Inflammatory macrophage treated with lipopolysaccharide for 4 hours (primary cell): ENCODE results near the gene PCDHGA4.
A peak's percentile ranks its signal among the peaks of the same experiment; 100 is the strongest.
"Not testable (repeated sequence)": the region's sequence is repeated elsewhere in the genome, so short reads cannot be mapped to it uniquely, and the experiment has no call there.

ENCODE experiments used
- DNase-seq: peaks from one replicate; pipeline ENCODE4 v3.0.0-alpha.2; 2020

Gene PCDHGA4

DNA sequence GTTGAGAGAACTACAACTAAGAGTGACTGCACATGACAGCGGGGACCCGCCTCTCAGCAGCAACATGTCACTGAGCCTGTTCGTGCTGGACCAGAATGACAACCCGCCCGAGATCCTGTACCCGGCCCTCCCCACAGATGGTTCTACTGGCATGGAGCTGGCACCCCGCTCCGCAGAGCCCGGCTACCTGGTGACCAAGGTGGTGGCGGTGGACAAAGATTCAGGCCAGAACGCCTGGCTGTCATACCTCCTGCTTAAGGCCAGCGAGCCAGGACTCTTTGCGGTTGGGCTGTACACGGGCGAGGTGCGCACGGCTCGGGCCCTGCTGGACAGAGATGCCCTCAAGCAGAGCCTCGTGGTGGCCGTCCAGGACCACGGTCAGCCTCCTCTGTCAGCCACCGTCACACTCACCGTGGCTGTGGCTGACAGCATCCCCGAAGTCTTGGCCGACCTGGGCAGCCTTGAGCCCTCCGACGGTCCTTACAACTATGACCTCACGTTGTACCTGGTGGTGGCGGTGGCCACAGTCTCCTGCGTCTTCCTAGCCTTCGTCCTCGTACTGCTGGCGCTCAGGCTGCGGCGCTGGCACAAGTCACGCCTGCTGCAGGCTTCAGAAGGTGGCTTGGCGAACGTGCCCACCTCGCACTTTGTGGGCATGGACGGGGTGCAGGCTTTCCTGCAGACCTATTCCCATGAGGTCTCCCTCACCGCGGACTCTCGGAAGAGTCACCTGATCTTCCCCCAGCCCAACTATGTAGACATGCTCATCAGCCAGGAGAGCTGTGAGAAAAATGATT, 29.8 kb downstream of the PCDHGA4 start:
- no peak for DNase-seq

- DNase-seq, result peak; percentile 22
Measured at GRCh38 chr5:141387557-141388311, 32.9 kb downstream of the PCDHGA4 start, which contains the start of gene PCDHGB4. Gene PCDHGB4 (plus strand): TSS chr5:141387698. CDS start chr5:141387885, 187 bp downstream.

DNA sequence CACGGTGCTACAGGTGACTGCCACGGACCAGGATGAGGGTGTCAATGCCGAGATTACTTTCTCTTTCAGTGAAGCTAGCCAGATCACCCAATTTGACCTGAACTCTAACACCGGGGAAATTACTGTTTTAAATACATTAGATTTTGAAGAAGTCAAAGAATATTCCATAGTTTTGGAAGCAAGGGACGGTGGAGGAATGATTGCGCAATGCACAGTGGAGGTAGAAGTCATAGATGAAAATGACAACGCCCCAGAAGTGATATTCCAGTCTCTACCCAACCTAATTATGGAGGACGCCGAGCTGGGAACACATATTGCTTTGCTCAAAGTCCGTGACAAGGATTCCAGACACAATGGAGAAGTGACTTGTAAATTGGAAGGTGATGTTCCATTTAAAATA, 33.8 kb downstream of the PCDHGA4 start:
- no peak for DNase-seq

DNA sequence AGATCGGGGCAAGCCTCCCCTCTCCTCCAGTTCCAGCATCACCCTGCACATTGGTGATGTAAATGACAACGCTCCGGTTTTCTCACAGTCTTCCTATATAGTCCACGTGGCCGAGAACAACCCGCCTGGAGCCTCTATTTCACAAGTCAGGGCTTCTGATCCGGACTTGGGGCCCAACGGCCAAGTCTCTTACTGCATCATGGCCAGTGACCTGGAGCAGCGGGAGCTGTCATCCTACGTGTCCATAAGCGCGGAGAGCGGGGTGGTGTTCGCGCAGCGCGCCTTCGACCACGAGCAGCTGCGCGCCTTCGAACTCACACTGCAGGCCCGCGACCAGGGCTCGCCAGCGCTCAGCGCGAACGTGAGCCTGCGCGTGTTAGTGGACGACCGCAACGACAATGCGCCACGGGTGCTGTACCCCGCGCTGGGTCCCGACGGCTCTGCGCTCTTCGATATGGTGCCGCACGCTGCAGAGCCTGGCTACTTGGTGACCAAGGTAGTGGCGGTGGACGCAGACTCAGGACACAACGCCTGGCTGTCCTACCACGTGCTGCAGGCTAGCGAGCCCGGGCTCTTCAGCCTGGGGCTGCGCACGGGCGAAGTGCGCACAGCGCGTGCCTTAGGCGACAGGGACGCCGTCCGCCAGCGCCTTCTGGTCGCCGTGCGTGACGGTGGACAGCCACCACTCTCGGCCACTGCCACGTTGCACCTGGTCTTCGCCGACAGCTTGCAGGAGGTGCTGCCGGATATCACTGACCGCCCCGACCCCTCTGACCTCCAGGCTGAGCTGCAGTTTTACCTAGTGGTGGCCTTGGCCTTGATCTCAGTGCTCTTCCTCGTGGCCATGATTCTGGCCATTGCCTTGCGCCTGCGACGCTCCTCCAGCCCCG, 34.6 kb downstream of the PCDHGA4 start:
- no peak for DNase-seq

DNA sequence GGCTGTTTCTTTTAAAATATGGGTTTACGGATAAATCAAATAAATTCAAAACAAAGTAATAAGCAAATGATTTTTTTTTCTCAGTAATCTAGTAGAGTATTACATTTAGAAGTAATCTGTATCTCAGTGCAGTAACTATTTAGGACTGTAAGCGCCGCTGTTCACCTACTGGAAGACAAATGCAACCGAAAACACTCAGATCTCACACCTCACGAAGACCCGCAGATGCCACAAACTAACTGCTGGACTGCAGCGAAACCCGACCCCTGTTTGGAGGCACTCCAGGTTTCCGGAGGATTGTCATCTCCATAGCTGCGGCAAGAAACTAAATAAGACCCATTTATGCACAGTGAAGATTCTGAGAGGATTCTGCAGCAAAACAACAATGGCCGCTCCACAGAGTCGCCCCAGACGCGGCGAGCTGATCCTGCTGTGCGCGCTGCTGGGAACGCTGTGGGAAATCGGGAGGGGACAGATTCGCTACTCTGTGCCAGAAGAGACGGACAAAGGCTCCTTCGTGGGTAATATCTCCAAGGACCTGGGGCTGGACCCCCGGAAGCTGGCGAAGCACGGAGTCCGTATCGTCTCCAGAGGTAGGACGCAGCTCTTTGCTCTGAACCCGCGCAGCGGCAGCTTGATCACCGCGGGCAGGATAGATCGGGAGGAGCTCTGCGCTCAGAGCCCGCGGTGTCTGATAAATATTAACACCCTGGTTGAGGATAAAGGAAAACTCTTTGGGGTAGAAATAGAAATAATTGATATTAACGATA, 37.8 kb downstream of the PCDHGA4 start, which contains the start of gene PCDHGA8:
Gene PCDHGA8, plus strand, starts transcription at position 205 of the 770 bp plus-strand sequence. Its CDS starts 181 bp downstream, at position 386.
- no peak for DNase-seq

DNA sequence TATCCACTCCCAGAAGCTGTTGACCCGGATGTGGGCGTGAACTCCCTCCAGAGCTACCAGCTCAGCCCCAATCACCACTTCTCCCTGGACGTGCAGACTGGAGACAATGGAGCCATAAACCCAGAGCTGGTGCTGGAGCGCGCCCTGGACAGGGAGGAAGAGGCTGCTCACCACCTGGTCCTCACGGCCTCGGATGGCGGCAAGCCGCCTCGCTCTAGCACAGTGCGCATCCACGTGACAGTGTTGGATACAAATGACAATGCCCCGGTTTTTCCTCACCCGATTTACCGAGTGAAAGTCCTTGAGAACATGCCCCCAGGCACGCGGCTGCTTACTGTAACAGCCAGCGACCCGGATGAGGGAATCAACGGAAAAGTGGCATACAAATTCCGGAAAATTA, 38.4 kb downstream of the PCDHGA4 start:
- no peak for DNase-seq

- DNase-seq, result not testable (repeated sequence)
Measured at GRCh38 chr5:141394401-141395187, 39.8 kb downstream of the PCDHGA4 start.

DNA sequence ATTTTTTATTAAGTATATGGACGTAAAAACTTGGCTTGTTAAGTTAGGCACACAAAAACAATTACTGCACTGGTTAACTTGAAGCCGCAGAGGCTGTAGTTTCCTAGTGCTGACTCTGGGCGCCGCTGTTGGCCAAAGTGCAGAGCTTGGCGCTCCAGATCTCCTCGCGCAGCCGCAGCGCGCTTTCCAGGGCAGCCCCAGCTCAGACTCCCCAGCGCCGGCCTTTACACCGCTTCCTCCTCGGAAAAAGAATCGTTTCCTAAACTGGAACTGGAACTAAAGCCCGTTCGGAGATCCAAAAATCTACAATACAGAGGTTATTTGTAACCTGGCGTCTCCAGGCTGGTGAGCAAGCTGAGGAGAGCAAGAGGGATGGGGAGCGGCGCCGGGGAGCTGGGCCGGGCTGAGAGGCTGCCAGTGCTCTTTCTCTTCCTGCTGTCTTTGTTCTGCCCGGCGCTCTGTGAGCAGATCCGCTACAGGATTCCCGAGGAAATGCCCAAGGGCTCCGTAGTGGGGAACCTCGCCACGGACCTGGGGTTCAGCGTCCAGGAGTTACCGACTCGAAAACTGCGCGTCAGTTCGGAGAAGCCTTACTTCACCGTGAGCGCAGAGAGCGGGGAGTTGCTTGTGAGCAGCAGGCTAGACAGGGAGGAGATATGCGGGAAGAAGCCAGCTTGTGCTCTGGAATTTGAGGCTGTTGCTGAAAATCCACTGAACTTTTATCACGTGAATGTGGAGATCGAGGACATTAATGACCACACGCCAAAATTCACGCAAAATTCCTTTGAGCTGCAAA, 43.1 kb downstream of the PCDHGA4 start, which contains the start of gene PCDHGB5:
Gene PCDHGB5, plus strand, starts transcription at position 192 of the 796 bp plus-strand sequence. Its CDS starts 181 bp downstream, at position 373.
- DNase-seq, result peak; percentile 43

- no peak for DNase-seq
Measured at GRCh38 chr5:141398608-141399007, 43.8 kb downstream of the PCDHGA4 start.

DNA sequence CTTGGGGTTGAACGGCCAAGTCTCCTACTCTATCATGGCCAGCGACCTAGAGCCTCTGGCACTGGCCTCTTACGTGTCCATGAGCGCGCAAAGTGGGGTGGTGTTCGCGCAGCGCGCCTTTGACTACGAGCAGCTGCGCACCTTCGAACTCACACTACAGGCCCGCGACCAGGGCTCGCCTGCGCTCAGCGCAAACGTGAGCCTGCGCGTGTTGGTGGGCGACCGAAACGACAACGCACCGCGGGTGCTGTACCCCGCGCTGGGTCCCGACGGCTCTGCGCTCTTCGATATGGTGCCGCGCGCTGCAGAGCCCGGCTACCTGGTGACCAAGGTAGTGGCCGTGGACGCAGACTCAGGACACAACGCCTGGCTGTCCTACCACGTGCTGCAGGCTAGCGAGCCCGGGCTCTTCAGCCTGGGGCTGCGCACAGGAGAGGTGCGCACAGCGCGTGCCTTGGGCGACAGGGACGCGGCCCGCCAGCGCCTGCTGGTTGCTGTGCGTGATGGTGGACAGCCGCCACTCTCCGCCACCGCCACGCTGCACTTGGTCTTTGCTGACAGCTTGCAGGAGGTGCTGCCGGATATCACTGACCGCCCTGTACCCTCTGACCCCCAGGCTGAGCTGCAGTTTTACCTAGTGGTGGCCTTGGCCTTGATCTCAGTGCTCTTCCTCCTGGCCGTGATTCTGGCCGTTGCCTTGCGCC, 44.9 kb downstream of the PCDHGA4 start:
- DNase-seq, result no peak

DNA sequence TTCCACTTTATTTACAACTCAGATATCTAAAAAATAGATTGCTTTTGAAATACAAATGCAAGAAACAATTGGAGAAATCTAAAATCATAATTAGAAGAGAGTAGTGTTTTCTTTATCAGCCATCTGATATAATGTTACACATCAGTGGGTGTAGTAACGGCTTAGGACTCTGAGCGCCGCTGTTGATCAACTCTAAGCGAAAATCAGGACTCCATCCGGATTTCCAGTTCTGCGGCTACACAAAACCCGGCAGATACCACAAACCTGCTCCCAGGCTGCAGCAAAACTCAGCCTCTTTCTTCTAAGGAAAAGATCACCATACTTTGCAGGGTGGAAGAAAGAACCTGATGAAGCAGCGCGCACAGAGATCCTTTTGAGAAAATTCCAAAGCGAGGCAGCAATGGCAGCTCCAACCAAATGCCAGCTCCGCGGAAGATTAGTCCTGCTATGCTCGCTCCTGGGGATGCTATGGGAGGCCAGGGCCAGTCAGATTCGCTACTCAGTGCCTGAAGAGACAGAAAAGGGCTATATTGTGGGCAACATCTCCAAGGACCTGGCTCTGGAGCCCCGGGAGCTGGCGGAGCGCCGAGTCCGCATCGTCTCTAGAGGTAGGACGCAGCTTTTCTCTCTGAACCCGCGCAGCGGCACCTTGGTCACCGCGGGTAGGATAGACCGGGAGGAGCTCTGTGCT, 47.9 kb downstream of the PCDHGA4 start, which contains the start of gene PCDHGA9:
Gene PCDHGA9, plus strand, starts transcription at position 226 of the 691 bp plus-strand sequence. Its CDS starts 175 bp downstream, at position 401.
- peak; percentile 39 for DNase-seq

GRCh38 chr5:141403387-141403786, 48.6 kb downstream of the PCDHGA4 start:
- DNase-seq, result no peak
